Measurements from ENCODE around the gene NYNRIN. TPM values are rescaled to one million over a fixed set of nuclear protein-coding genes. Genes with fewer than 3 reads are reported as not detected.

NYNRIN gene
- total RNA-seq, 1 donor from 2014 or later = 15.5 TPM

DNA sequence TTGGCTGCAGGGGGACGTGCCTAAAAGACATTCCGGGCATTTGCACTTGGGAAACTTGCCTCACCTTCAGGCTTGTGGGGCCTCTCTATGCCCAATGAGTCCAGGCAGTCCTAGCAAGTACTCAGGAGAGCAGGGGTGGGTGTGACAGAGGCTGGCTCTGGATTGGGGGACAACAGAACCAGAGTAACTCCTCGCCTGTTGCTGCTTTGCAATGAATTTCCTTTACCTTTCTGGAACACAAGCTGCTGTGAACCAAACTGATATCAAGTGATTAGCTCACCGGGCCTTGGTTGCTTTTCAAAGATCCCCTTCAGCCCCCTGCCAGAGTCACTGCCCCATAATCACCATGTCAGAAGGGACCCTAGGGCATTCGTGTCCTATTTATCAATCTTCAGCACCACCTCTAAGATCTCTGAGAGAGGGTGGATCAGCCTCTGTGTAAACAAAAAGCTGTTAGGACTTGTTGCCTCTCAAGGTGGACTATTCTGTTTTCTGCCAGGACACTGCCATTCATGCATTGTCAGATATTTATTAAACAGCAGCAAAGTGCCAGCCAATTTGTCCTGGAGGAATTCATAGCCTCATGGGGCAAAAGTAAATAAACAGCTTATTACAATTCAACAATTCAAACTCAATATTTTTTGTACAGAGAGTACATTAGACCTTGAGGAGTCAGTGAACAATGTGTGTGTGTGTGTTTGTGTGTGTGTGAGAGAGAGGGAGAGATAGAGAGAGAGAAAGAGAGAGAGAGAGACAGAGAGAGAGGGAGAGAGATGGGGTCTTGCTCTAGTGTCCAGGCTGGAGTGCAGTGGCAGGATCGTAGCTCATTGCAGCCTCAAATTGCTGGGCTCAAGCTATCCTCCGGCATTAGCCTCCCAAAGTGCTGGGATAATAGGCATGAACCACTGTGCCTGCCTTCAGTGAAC, 19.6 kb upstream of the NYNRIN start:
- Histone ChIP-seq H4K20me1 (ENCODE audit: low read depth) (no peaks in the 10 kb centered on the region), H3K4me3 (no peak overlapping the region), H3K36me3 (no peaks in the 10 kb centered on the region), H3K9ac (no peak overlapping the region), H2AFZ (replicated peaks) (no peak overlapping the region), H3K4me2 (no peak overlapping the region), H3K27me3 (no peaks in the 10 kb centered on the region), H3K9me3 (ENCODE audit: low read depth) (no peaks in the 10 kb centered on the region), H3K4me1 (peaks cover 26% of the 10 kb centered on the region), H3K79me2 (ENCODE audit: low read depth) (no peaks in the 10 kb centered on the region), H3K27ac (no peak overlapping the region), H3F3A (ENCODE audit: low read depth) (peaks cover 19% of the 10 kb centered on the region)
- peaks cover 12% of the 10 kb centered on the region for H3K36me3 Mint-ChIP-seq
- peak overlapping the region; percentile 27 for H3K27ac Mint-ChIP-seq
- DNase-seq (ENCODE audit: low spot score) = no peak
- peaks cover 13% of the 10 kb centered on the region for H3K27me3 Mint-ChIP-seq (ENCODE audit: insufficient read depth, low read depth)
- no peaks in the 10 kb centered on the region for H3K9me3 Mint-ChIP-seq
- TF ChIP-seq, protein P1, sequence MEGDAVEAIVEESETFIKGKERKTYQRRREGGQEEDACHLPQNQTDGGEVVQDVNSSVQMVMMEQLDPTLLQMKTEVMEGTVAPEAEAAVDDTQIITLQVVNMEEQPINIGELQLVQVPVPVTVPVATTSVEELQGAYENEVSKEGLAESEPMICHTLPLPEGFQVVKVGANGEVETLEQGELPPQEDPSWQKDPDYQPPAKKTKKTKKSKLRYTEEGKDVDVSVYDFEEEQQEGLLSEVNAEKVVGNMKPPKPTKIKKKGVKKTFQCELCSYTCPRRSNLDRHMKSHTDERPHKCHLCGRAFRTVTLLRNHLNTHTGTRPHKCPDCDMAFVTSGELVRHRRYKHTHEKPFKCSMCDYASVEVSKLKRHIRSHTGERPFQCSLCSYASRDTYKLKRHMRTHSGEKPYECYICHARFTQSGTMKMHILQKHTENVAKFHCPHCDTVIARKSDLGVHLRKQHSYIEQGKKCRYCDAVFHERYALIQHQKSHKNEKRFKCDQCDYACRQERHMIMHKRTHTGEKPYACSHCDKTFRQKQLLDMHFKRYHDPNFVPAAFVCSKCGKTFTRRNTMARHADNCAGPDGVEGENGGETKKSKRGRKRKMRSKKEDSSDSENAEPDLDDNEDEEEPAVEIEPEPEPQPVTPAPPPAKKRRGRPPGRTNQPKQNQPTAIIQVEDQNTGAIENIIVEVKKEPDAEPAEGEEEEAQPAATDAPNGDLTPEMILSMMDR (IDR thresholded peaks at IDR 0.05) = no peak
- TF ChIP-seq EZH2phosphoT487 (IDR thresholded peaks at IDR 0.05) = no peak
- TF ChIP-seq EZH2 (IDR thresholded peaks at IDR 0.05) = no peak
- peaks cover 7% of the 10 kb centered on the region for H3K4me1 Mint-ChIP-seq
- no peak overlapping the region for H3K4me3 Mint-ChIP-seq

DNA sequence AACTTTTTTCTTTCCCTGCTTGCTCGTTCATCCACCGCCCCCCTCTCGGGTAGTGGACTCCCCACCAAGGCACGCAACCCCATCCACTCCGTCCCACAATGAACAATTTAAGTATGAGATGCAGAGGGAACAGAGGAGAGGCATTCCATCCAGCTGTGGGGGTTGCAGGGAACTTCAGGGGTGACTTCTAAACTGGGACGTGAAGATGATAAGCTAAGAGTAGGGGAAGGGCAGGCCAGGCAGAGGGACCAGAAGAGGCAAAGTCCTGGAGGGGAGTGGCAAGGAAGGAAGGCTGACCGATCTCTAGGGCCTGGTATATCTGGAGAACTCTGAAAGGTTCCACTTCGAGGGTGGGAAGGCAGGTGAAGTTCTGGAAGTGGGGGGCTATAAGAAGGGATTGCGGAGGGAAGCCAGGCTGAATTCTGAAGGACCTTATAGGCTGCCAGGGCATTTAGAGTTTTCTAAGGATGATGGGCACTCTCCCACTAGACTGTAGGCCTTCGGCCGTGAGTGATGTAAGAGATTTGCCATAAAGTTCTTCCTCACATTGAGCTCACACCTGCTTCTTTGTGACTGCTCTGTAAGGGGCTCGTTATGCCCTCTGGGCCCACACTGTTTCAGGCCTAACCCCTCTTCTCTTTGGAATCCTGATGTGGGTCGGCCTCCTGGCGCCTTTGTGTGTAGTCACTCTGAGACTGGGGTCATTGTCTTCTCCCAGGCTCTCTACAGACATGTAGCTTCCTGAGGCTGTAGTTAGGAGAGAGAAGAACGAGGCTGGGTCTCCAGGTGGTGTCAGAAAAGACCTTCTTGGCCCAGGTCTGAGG, 18.7 kb upstream of the NYNRIN start:
- peak overlapping the region; percentile 3 for H3K4me3 Mint-ChIP-seq
- no peak overlapping the region for H3K4me3 ChIP-seq
- no peak overlapping the region for H2AFZ ChIP-seq (replicated peaks)
- peaks cover 19% of the 10 kb centered on the region for H3F3A ChIP-seq (ENCODE audit: low read depth)
- no peaks in the 10 kb centered on the region for H3K79me2 ChIP-seq (ENCODE audit: low read depth)
- H3K36me3 Mint-ChIP-seq = peaks cover 12% of the 10 kb centered on the region
- no peaks in the 10 kb centered on the region for H3K9me3 ChIP-seq (ENCODE audit: low read depth)
- H3K9me3 Mint-ChIP-seq = no peaks in the 10 kb centered on the region
- H3K27me3 Mint-ChIP-seq (ENCODE audit: insufficient read depth, low read depth) = peaks cover 13% of the 10 kb centered on the region
- H4K20me1 ChIP-seq (ENCODE audit: low read depth) = no peaks in the 10 kb centered on the region
- H3K9ac ChIP-seq = no peak overlapping the region
- no peaks in the 10 kb centered on the region for H3K36me3 ChIP-seq
- H3K4me1 ChIP-seq = peaks cover 26% of the 10 kb centered on the region
- peak; percentile 48 for DNase-seq (ENCODE audit: low spot score)
- H3K27me3 ChIP-seq = no peaks in the 10 kb centered on the region
- H3K4me1 Mint-ChIP-seq = peaks cover 7% of the 10 kb centered on the region
- TF ChIP-seq EZH2phosphoT487 (IDR thresholded peaks at IDR 0.05) = no peak
- TF ChIP-seq EZH2 (IDR thresholded peaks at IDR 0.05) = no peak
- TF ChIP-seq, protein P1 (IDR thresholded peaks at IDR 0.05) = no peak
- H3K4me2 ChIP-seq = peak overlapping the region; percentile 55
- H3K27ac Mint-ChIP-seq = peak overlapping the region; percentile 8
- peak overlapping the region; percentile 53 for H3K27ac ChIP-seq

DNA sequence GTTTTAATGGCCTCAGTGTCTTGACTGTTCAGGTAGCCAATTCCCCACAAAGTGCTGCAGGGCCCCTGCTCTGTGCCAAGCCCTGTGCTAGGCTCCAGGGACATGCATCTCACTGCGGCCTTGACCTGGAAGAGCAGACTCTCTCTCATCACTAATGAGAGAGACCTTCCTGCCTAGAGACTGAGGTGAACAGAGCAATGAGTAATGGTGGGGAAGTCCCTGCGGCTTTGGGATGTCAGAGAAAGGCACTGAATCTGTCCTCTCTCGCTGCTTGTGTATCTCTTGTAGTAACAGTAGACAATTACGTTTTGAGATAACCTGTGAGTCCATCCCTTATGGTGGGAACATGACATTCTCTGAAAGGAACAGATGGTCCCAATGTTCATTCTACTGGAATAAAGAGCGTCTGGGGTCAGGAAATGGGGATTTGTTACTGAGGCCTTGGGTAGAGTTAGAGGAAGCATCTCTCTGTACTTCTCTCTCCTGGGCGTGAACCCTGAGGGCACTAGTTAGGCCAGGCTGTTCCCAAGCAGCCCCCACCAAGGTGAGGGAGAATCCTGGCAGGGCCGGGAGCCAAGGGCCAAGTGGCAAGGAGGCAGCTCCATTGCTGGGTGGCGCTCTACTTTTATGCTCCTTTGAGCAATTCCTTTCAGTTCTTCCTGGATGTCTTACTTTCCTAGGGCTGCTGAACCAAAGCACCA, 17.3 kb upstream of the NYNRIN start:
- Mint-ChIP-seq H3K4me3 (no peak overlapping the region), H3K36me3 (peaks cover 8% of the 10 kb centered on the region), H3K4me1 (peaks cover 7% of the 10 kb centered on the region), H3K27me3 (ENCODE audit: insufficient read depth, low read depth) (peaks cover 10% of the 10 kb centered on the region), H3K27ac (no peak overlapping the region), H3K9me3 (no peaks in the 10 kb centered on the region)
- Histone ChIP-seq H3K4me1 (peaks cover 16% of the 10 kb centered on the region), H3K79me2 (ENCODE audit: low read depth) (no peaks in the 10 kb centered on the region), H3K9ac (no peak overlapping the region), H3K27me3 (no peaks in the 10 kb centered on the region), H3K36me3 (no peaks in the 10 kb centered on the region), H4K20me1 (ENCODE audit: low read depth) (no peaks in the 10 kb centered on the region), H3F3A (ENCODE audit: low read depth) (peaks cover 19% of the 10 kb centered on the region), H3K4me2 (no peak overlapping the region), H3K4me3 (no peak overlapping the region), H2AFZ (replicated peaks) (no peak overlapping the region), H3K27ac (no peak overlapping the region), H3K9me3 (ENCODE audit: low read depth) (no peaks in the 10 kb centered on the region)
- TF ChIP-seq EZH2 (IDR thresholded peaks at IDR 0.05) (no peak), EZH2phosphoT487 (IDR thresholded peaks at IDR 0.05) (no peak)
- TF ChIP-seq, protein P1 (IDR thresholded peaks at IDR 0.05) = no peak
- no peak for DNase-seq (ENCODE audit: low spot score)
